Fibroblast of villous mesenchyme (primary cell): ENCODE results near the gene CD84. TPM values are rescaled to one million over a fixed set of nuclear protein-coding genes. Genes with fewer than 3 reads are reported as not detected.
A peak's percentile ranks its signal among the peaks of the same experiment; 100 is the strongest.

ENCODE experiments used
- DNase-seq: peaks from one replicate; pipeline ENCODE4 v3.0.0-alpha.2; 2010; ENCODE audit warnings: low read depth
- H3K4me3 ChIP-seq: 2 replicates; pipeline ENCODE4 v1.5.1; 2011; ENCODE audit warnings: low read depth, mild to moderate bottlenecking, low read length
- total RNA-seq: library from RNA; depleted of rRNA; stranded (reverse); fragments of >200 nt; gene quantifications from 2 replicates; pipeline ENCODE4 v1.2.3, GENCODE V29; 2012
- TF ChIP-seq, protein P1 (sequence below): IDR thresholded peaks from 2 replicates; pipeline ENCODE4 v1.5.1; 2012; ENCODE audit warnings: low read depth, mild to moderate bottlenecking, low read length; ENCODE audit not compliant: insufficient read depth

The CD84 gene
- total RNA-seq, 1 donor: not detected

DNA sequence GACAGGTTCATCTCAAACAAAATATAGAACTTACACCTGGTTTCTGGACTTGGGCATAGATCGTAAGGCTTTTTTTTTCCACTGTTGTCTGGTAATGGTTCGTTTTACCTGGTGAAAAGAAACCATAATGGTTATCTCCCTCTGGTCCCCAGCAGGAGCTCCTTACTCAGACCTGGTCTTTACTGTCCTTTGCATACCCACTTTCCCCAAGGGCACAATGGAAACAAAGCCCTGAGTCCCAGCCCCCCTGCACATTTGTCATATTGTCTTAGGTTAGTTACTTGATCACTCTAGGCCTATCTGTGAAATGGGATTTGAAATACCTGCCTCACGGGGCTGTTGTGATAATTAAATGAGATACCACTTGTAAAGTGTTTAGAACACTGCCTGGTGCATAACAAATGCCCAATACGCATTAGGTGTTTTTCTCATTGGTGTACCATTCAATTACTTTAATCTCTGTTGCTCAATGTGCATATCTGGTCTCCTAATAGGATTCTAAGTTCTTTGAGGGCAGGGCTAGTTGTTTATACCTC, 40.5 kb upstream of the CD84 start:
- TF ChIP-seq, protein P1, sequence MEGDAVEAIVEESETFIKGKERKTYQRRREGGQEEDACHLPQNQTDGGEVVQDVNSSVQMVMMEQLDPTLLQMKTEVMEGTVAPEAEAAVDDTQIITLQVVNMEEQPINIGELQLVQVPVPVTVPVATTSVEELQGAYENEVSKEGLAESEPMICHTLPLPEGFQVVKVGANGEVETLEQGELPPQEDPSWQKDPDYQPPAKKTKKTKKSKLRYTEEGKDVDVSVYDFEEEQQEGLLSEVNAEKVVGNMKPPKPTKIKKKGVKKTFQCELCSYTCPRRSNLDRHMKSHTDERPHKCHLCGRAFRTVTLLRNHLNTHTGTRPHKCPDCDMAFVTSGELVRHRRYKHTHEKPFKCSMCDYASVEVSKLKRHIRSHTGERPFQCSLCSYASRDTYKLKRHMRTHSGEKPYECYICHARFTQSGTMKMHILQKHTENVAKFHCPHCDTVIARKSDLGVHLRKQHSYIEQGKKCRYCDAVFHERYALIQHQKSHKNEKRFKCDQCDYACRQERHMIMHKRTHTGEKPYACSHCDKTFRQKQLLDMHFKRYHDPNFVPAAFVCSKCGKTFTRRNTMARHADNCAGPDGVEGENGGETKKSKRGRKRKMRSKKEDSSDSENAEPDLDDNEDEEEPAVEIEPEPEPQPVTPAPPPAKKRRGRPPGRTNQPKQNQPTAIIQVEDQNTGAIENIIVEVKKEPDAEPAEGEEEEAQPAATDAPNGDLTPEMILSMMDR: no peak
- H3K4me3 ChIP-seq: no peak overlapping the region
- no peak for DNase-seq

- no peak for DNase-seq
- TF ChIP-seq, protein P1: peak; percentile 40
- H3K4me3 ChIP-seq: no peak overlapping the region
Measured at GRCh38 chr1:160618763-160619274, 39.5 kb upstream of the CD84 start.

DNA sequence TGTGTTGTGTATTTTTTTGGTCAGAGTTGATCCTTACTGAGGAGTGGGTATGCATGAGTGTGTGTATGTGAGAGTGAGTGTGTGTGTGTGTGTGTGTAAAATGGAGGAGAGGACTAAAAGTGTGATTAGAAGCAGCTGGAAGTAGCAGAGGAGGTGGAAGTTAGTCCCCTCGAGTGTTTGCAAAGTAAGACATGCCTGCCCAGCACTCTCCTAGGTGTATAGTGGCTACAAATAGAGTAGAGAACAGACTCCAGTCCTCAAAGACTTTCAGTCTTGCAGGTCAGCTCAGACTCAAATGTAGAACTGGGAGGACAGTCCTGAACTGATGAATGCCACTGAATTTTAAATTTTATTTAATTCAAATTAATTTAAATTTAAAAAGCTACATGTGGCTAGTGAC, 39.0 kb upstream of the CD84 start:
- H3K4me3 ChIP-seq: no peak overlapping the region
- TF ChIP-seq, protein P1: no peak
- no peak for DNase-seq

- DNase-seq: no peak
- H3K4me3 ChIP-seq: no peak overlapping the region
- TF ChIP-seq, protein P1: no peak
Measured at GRCh38 chr1:160615660-160616059, 36.4 kb upstream of the CD84 start.

- no peak overlapping the region for H3K4me3 ChIP-seq
- TF ChIP-seq, protein P1: no peak
- DNase-seq: no peak
Measured at GRCh38 chr1:160614410-160614809, 35.1 kb upstream of the CD84 start.

DNA sequence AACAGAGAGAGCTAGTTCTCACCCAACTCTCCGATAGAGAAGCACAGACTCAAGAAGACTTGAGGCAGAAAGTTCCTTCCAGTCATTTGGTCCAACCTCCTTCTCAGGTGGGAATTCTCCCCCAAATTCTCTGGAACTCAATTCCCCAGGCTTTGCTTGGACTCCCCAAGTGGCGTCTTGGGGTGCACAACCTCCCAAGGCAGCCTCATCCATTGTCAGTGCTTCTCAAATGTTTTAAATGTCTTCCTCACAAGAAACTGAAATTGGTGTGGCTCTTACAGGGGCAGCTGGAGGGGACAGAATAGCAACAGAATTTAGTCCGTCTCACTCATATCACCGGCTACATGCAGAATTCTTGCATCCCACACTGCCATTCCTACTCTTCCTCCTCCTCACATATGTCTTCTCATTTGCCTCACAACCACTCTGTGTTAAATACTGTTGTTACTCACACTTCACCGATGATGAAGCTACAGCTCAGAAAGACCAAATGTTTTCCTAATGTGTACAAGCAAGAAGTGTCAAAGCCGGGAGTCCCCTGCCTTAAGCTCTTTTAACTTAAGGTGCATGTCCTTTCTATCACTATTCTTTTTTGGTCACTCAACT, 33.4 kb upstream of the CD84 start:
- no peak for DNase-seq
- H3K4me3 ChIP-seq: no peak overlapping the region
- TF ChIP-seq, protein P1: no peak

GRCh38 chr1:160610569-160611242, 31.4 kb upstream of the CD84 start:
- TF ChIP-seq, protein P1: no peak
- no peak for DNase-seq
- no peak overlapping the region for H3K4me3 ChIP-seq
